CD14-positive monocyte (primary cell): ENCODE data around the gene F2RL3. TPM values are rescaled to one million over a fixed set of nuclear protein-coding genes. Genes with fewer than 3 reads are reported as not detected.
A peak's percentile ranks its signal among the peaks of the same experiment; 100 is the strongest.

Experiments
- DNase-seq, 3 donors: peaks; one replicate each; pipeline ENCODE4 v3.0.0-alpha.2; 2011 to 2022
- H2AFZ ChIP-seq: 2 replicates; pipeline ENCODE4 v1.6.0; 2012; ENCODE audit warnings: mild to moderate bottlenecking, low read depth, low read length, inconsistent platforms; ENCODE audit not compliant: insufficient read depth, poor library complexity, severe bottlenecking
- H3K27ac ChIP-seq, 2 donors: 1 replicate in 1 of 2; 2 replicates in 1 of 2; pipeline ENCODE4 v1.5.1; 2012 to 2013; ENCODE audit warnings: low read length in 2 of 2, control low read depth in 1 of 2, inconsistent platforms in 1 of 2, low read depth in 1 of 2, mild to moderate bottlenecking in 1 of 2
- H3K27me3 ChIP-seq, 2 donors: one replicate each; pipeline versions ENCODE4 v1.6.0 to v1.6.1; 2011 to 2013; ENCODE audit warnings: low read length in 2 of 2; ENCODE audit not compliant: control insufficient read depth in 2 of 2, insufficient read depth in 2 of 2
- H3K36me3 ChIP-seq, 2 donors: replicated peaks in 1 of 2; 1 replicate in 1 of 2; 2 replicates in 1 of 2; pipeline versions ENCODE4 v1.5.1 to v1.6.1; 2012 to 2013; ENCODE audit warnings: low read length in 2 of 2, control low read depth in 1 of 2, inconsistent platforms in 1 of 2, mild to moderate bottlenecking in 1 of 2; ENCODE audit not compliant: insufficient read depth in 2 of 2, control insufficient read depth in 1 of 2
- H3K4me1 ChIP-seq, 2 donors: 1 replicate in 1 of 2; 2 replicates in 1 of 2; pipeline versions ENCODE4 v1.5.1 to v1.6.1; 2012 to 2013; ENCODE audit warnings: low read length in 2 of 2, control low read depth in 1 of 2, inconsistent platforms in 1 of 2, mild to moderate bottlenecking in 1 of 2, moderate library complexity in 1 of 2; ENCODE audit not compliant: insufficient read depth in 2 of 2, control insufficient read depth in 1 of 2
- H3K4me2 ChIP-seq: replicated peaks from 2 replicates; pipeline ENCODE3; 2012; ENCODE audit warnings: low read length, moderate library complexity, mild to moderate bottlenecking; ENCODE audit not compliant: poor library complexity, severe bottlenecking; ENCODE audit errors: extremely low read depth
- H3K4me3 ChIP-seq, 3 experiments: fragments of 200-600 bp in 1 of 3; sonication (generic) in 1 of 3; replicated peaks in 1 of 3; 1 replicate in 2 of 3; 2 replicates in 1 of 3; pipeline ENCODE4 v1.5.1; 2011 to 2013; ENCODE audit warnings: low read length in 3 of 3, mild to moderate bottlenecking in 3 of 3, control low read depth in 2 of 3, low read depth in 2 of 3, inconsistent platforms in 1 of 3, moderate library complexity in 1 of 3
- H3K79me2 ChIP-seq: 2 replicates; pipeline ENCODE4 v1.6.0; 2012; ENCODE audit warnings: mild to moderate bottlenecking, control low read depth, inconsistent platforms, low read length, moderate library complexity; ENCODE audit not compliant: insufficient read depth
- H3K9ac ChIP-seq: 2 replicates; pipeline ENCODE4 v1.6.0; 2017; ENCODE audit warnings: low read length, mild to moderate bottlenecking; ENCODE audit not compliant: insufficient read depth, poor library complexity, severe bottlenecking
- H3K9me3 ChIP-seq, 2 donors: replicated peaks in 1 of 2; 1 replicate in 1 of 2; 2 replicates in 1 of 2; pipeline versions ENCODE4 v1.5.1 to v1.6.1; 2012 to 2013; ENCODE audit warnings: low read length in 2 of 2, control low read depth in 1 of 2; ENCODE audit not compliant: control insufficient read depth in 1 of 2, insufficient read depth in 1 of 2
- H4K20me1 ChIP-seq: 2 replicates; pipeline ENCODE4 v1.6.0; 2012; ENCODE audit warnings: mild to moderate bottlenecking, low read length, control low read depth, moderate library complexity; ENCODE audit not compliant: insufficient read depth
- H3K27ac Mint-ChIP-seq, 7 donors: one replicate each; pipeline ENCODE4 v1.8.0; 2020; ENCODE audit warnings: mild to moderate bottlenecking in 7 of 7, mixed read lengths in 7 of 7, moderate library complexity in 6 of 7, inconsistent platforms in 2 of 7
- H3K27me3 Mint-ChIP-seq, 3 donors: one replicate each; pipeline ENCODE4 v1.8.0; 2021 to 2022; ENCODE audit warnings: low read depth in 3 of 3, mild to moderate bottlenecking in 3 of 3, mixed read lengths in 3 of 3, moderate library complexity in 3 of 3, inconsistent platforms in 1 of 3
- H3K36me3 Mint-ChIP-seq, 2 donors: one replicate each; pipeline ENCODE4 v1.8.0; 2020; ENCODE audit warnings: mixed read lengths in 2 of 2, inconsistent platforms in 1 of 2, mild to moderate bottlenecking in 1 of 2
- H3K4me1 Mint-ChIP-seq: one replicate; pipeline ENCODE4 v1.8.0; 2020; ENCODE audit warnings: mild to moderate bottlenecking, mixed read lengths
- H3K4me3 Mint-ChIP-seq, 2 donors: one replicate each; pipeline ENCODE4 v1.8.0; 2020; ENCODE audit warnings: mild to moderate bottlenecking in 2 of 2, mixed read lengths in 2 of 2, moderate library complexity in 1 of 2
- H3K9me3 Mint-ChIP-seq, 7 donors: one replicate each; pipeline ENCODE4 v1.8.0; 2020 to 2022; ENCODE audit warnings: mixed read lengths in 7 of 7, mild to moderate bottlenecking in 6 of 7, moderate library complexity in 6 of 7, inconsistent platforms in 2 of 7
- WGBS: methylation state at CpG from one replicate; pipeline ENCODE4 v1.1.5; 2013; ENCODE audit warnings: missing lambda C conversion rate; ENCODE audit not compliant: insufficient coverage; 5-methylcytosine and 5-hydroxymethylcytosine counted together
- intact Hi-C, 2 donors: fragments of 100-400 bp; cut with micrococcal nuclease; formaldehyde crosslinking; loops; one replicate each; pipeline versions ENCODE4 v1.15.0 to v1.15.1; 2023
- polyA plus RNA-seq, 3 donors: library from polyadenylated mRNA; depleted of rRNA in 1 of 3; unstranded in 2 of 3; stranded (reverse) in 1 of 3; fragments of 300-500 nt in 2 of 3; fragments of >200 nt in 1 of 3; fragmentation: Illumina TruSeq in 2 of 3; gene quantifications; 1 replicate in 2 of 3; 2 replicates in 1 of 3; pipeline ENCODE4 v1.2.3, GENCODE V29; 2012 to 2021
- TF ChIP-seq, protein P1 (sequence below): fragments of 200-600 bp; IDR thresholded peaks from one replicate; pipeline ENCODE4 v1.8.0; 2022; ENCODE audit warnings: antibody characterized with exemption, mild to moderate bottlenecking

F2RL3 gene
- polyA plus RNA-seq, 3 donors: 0.05 TPM; not detected in 2

DNA sequence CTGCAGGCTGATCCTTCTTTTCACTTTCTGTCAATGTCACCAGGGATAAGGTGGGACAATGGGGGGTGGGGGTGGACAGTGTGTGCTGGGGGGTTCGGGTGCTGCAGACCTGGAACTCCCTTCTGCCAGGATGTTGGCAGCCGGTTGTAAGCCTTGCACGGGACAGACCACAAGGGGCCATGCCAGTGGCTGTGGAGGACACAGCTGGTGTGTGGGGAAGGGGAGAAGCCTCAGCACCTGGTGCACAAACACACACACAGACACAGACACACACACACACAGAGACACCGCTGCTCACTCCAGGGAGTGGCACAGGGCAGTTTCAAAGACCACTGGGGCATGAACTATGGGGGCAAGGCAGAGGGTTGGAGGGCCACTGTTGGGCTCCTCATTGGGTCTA is 3.6 kb downstream of the F2RL3 start:
- Histone ChIP-seq H4K20me1 (no peaks in the 10 kb centered on the region), H3K4me1 (peaks cover 41 to 49% of the 10 kb centered on the region in 2 donors), H3K27ac (no peak overlapping the region), H2AFZ (no peak overlapping the region), H3K27me3 (peaks cover 0 to 55% of the 10 kb centered on the region in 2 donors), H3K9ac (no peak overlapping the region), H3K9me3 (no peaks in the 10 kb centered on the region), H3K4me3 (no peak overlapping the region), H3K4me2 (no peak overlapping the region), H3K36me3 (no peaks in the 10 kb centered on the region), H3K79me2 (no peaks in the 10 kb centered on the region)
- 25% methylated on average over 1 of the region's 4 CpGs for WGBS
- TF ChIP-seq, protein P1, sequence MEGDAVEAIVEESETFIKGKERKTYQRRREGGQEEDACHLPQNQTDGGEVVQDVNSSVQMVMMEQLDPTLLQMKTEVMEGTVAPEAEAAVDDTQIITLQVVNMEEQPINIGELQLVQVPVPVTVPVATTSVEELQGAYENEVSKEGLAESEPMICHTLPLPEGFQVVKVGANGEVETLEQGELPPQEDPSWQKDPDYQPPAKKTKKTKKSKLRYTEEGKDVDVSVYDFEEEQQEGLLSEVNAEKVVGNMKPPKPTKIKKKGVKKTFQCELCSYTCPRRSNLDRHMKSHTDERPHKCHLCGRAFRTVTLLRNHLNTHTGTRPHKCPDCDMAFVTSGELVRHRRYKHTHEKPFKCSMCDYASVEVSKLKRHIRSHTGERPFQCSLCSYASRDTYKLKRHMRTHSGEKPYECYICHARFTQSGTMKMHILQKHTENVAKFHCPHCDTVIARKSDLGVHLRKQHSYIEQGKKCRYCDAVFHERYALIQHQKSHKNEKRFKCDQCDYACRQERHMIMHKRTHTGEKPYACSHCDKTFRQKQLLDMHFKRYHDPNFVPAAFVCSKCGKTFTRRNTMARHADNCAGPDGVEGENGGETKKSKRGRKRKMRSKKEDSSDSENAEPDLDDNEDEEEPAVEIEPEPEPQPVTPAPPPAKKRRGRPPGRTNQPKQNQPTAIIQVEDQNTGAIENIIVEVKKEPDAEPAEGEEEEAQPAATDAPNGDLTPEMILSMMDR: no peak
- Mint-ChIP-seq H3K27me3 (peaks cover 47 to 84% (median 52%) of the 10 kb centered on the region in 3 donors), H3K36me3 (peaks cover 8 to 13% of the 10 kb centered on the region in 2 donors), H3K27ac (no peak overlapping the region), H3K9me3 (peaks cover 0 to 13% (median 2%) of the 10 kb centered on the region in 7 donors), H3K4me3 (peak overlapping the region in 1 of 2 donors; percentile 21), H3K4me1 (peaks cover 40% of the 10 kb centered on the region)
- intact Hi-C loops: loop anchor here in 1 of 2 donors (5.0 kb wide), 1 partner anchor 60 kb away; no protein-coding TSS in a partner anchor
- no peak for DNase-seq

DNA sequence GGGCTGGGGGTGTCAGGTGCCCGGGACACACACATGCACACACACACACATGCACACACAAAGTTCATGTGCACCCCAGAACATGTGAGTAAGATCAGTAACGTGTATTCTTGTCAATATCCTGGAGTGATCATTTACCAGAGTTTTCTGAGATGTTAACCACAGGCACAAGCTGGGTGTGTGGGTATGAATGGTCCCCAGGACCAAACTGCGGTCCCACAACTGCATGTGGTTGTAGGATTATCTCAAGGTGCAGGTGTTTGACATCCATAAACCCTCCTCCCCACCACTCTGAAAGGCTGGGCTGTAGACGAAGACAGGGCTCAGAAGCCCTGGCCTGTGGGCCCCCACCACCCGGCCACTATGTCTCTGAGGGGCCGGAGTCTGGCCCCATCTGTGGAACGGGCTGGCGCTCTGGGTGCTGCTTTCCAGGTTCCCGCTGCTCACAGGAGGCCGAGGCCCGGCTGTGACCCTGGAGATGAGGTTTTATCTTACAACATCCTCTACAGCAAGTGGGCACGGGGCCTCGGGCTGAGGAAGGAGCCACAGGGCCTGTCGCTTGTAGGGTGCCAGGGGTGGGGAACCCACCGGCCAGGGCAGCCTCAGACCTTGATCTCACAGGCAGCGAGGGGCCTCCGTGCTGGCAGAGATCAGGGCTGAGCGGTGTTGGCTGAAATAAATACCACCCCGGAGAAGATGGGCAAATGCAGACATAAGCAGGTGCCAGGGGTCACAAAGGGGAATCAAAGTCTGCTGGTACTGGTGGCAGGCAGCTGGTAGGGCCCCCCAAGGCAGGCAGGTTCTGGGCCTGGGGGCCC is 4.3 kb downstream of the F2RL3 start:
- H3K4me2 ChIP-seq: peak overlapping the region; percentile 21
- intact Hi-C loops: loop anchor here in 1 of 2 donors (5.0 kb wide), 1 partner anchor 61 kb away; no protein-coding TSS in a partner anchor
- no peaks in the 10 kb centered on the region for H3K36me3 ChIP-seq
- peak overlapping the region in 1 of 2 donors; percentile 73 for H3K4me3 Mint-ChIP-seq
- no peak overlapping the region for H3K27ac ChIP-seq
- H3K36me3 Mint-ChIP-seq: peaks cover 8 to 13% of the 10 kb centered on the region in 2 donors
- 61% methylated on average over 12 of the region's 19 CpGs for WGBS
- H4K20me1 ChIP-seq: no peaks in the 10 kb centered on the region
- peaks cover 0 to 50% of the 10 kb centered on the region in 2 donors for H3K27me3 ChIP-seq
- H3K4me1 Mint-ChIP-seq: peaks cover 42% of the 10 kb centered on the region
- TF ChIP-seq, protein P1: no peak
- peaks cover 0 to 13% (median 2%) of the 10 kb centered on the region in 7 donors for H3K9me3 Mint-ChIP-seq
- peaks cover 46 to 79% (median 47%) of the 10 kb centered on the region in 3 donors for H3K27me3 Mint-ChIP-seq
- H3K9me3 ChIP-seq: no peaks in the 10 kb centered on the region
- no peak overlapping the region for H3K4me3 ChIP-seq
- peak overlapping the region; percentile 38 for H2AFZ ChIP-seq
- DNase-seq: no peak
- H3K27ac Mint-ChIP-seq: peak overlapping the region in 3 of 7 donors; percentile 32 to 49 (median 43)
- H3K79me2 ChIP-seq: no peaks in the 10 kb centered on the region
- no peak overlapping the region for H3K9ac ChIP-seq
- H3K4me1 ChIP-seq: peaks cover 44 to 49% of the 10 kb centered on the region in 2 donors
